Spinal cord (tissue), 10 donors: ENCODE measurements around the gene DMTF1. TPM values are rescaled to one million over a fixed set of nuclear protein-coding genes. Genes with fewer than 3 reads are reported as not detected.
"Not testable (repeated sequence)": the region's sequence is repeated elsewhere in the genome, so short reads cannot be mapped to it uniquely, and the experiment has no call there.

Source experiments
- DNase-seq, 6 donors: peaks; one replicate each; pipeline versions ENCODE4 v3.0.0 to v3.0.0-alpha.2; 2013 to 2015; ENCODE audit warnings: low spot score in 6 of 6, low read depth in 4 of 6
- H3K27ac ChIP-seq: one replicate; pipeline ENCODE4 v1.5.1; 2013; ENCODE audit warnings: low read depth, low read length, control low read depth
- H3K27me3 ChIP-seq: one replicate; pipeline ENCODE4 v1.6.1; 2013; ENCODE audit warnings: low read length; ENCODE audit not compliant: control insufficient read depth, insufficient read depth
- H3K36me3 ChIP-seq: one replicate; pipeline ENCODE4 v1.6.1; 2013; ENCODE audit warnings: low read length; ENCODE audit not compliant: control insufficient read depth, insufficient read depth
- H3K4me1 ChIP-seq: one replicate; pipeline ENCODE4 v1.6.1; 2013; ENCODE audit warnings: low read length; ENCODE audit not compliant: control insufficient read depth, insufficient read depth
- H3K4me3 ChIP-seq: one replicate; pipeline ENCODE4 v1.5.1; 2013; ENCODE audit warnings: low read depth, low read length, control low read depth
- H3K9me3 ChIP-seq: one replicate; pipeline ENCODE4 v1.6.1; 2013; ENCODE audit warnings: low read length; ENCODE audit not compliant: control insufficient read depth, insufficient read depth
- WGBS: methylation state at CpG from one replicate; pipeline ENCODE4 v1.1.5; 2013; ENCODE audit warnings: missing lambda C conversion rate; ENCODE audit not compliant: insufficient coverage; 5-methylcytosine and 5-hydroxymethylcytosine counted together
- polyA plus RNA-seq, 2 donors: library from polyadenylated mRNA; unstranded; fragments of 120-200 nt; gene quantifications; one replicate each; pipeline ENCODE4 v1.2.1, GENCODE V29; 2013; ENCODE audit not compliant: insufficient read length in 2 of 2
- total RNA-seq, 2 donors: library from RNA; depleted of rRNA in 1 of 2; stranded (reverse); fragments of 120-200 nt in 1 of 2; fragments of >200 nt in 1 of 2; gene quantifications; one replicate each; pipeline versions ENCODE4 v1.2.3 to v1.2.4, GENCODE V29; 2013 to 2014
- donor health status: healthy.

DMTF1 gene
- total and polyA plus RNA-seq, 4 donors, result 131 to 165 (median 141) TPM

DNA sequence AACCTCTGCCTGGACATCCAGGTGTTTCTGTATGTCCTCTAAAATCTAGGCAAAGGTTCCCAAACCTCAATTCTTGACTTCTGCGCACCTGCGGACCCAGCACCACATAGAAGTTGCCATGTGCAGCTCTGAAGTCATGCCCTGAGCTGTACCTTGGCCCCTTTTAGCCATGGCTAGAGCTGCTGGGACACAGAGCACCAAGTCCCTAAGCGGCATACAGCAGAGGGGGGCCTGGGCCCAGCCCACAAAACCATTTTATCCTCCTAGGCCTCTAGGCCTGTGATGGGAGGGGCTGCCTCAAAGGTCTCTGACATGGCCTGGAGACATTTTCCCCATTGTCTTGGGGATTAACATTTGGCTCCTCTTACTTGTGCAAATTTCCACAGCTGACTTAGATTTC is 52.7 kb downstream of the DMTF1 start:
- Histone ChIP-seq H3K36me3 (no peaks in the 10 kb centered on the region), H3K4me1 (no peaks in the 10 kb centered on the region), H3K4me3 (no peak overlapping the region), H3K27ac (no peak overlapping the region), H3K27me3 (no peaks in the 10 kb centered on the region), H3K9me3 (peaks cover 8% of the 10 kb centered on the region)
- 83% methylated on average over 3 of the region's 3 CpGs for WGBS
- DNase-seq, result no peak

DNA sequence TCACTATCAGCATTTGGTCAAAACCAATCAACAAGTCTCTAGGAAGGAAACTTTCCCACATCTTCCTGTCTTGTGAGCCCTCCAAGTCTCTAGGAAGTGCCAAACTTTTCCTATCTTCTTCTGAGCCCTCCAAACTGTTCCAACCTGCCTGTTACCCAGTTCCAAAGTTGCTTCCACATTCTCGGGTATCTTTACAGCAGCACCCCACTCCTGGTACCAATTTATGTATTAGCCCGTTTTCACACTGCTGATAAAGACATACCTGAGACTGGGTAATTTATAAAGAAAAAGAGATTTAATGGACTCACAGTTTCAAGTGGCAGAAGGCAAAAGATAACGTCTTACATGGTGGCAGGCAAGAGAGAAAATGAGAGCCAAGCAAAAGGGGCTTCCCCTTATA is 53.4 kb downstream of the DMTF1 start:
- H3K9me3 ChIP-seq, H3K4me3 ChIP-seq, H3K36me3 ChIP-seq, H3K27me3 ChIP-seq, DNase-seq, H3K4me1 ChIP-seq, H3K27ac ChIP-seq: not testable (repeated sequence)
- 90% methylated on average over 2 of the region's 3 CpGs for WGBS

DNA sequence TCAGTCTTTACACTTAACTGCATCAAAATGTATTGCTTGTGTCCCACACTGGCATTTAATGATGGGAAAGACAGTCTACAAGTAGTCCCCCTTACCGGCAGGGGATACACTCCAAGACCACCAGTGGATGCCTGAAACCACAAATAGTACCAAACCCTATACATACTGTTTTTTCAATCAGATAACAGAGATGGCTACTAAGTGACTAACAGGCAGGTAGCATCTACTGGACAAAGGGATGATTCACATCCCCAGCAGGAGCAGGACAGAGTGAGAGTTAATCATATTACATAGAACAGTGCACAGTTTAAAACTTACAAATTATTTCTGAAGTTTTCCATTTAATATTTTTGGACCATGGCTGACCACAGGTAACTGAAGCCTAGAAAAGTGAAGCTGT is 54.1 kb downstream of the DMTF1 start:
- Histone ChIP-seq H3K27ac (no peak overlapping the region), H3K9me3 (peaks cover 8% of the 10 kb centered on the region), H3K4me3 (no peak overlapping the region), H3K27me3 (no peaks in the 10 kb centered on the region), H3K36me3 (no peaks in the 10 kb centered on the region), H3K4me1 (no peaks in the 10 kb centered on the region)
- no CpG with 5 or more reads among the region's 1 CpG for WGBS
- DNase-seq, result no peak

- no peak overlapping the region for H3K4me3 ChIP-seq
- DNase-seq, result no peak
- no peak overlapping the region for H3K27ac ChIP-seq
- H3K27me3 ChIP-seq, result no peaks in the 10 kb centered on the region
- peaks cover 8% of the 10 kb centered on the region for H3K9me3 ChIP-seq
- H3K36me3 ChIP-seq, result no peaks in the 10 kb centered on the region
- H3K4me1 ChIP-seq, result no peaks in the 10 kb centered on the region
- 95% methylated on average over 18 of the region's 18 CpGs for WGBS
These were observed 57.2 kb downstream of the DMTF1 start for GRCh38 chr7:87209295-87209924.

GRCh38 chr7:87210506-87210905 is 58.3 kb downstream of the DMTF1 start:
- WGBS, result 91% methylated on average over 3 of the region's 3 CpGs
- no peak for DNase-seq
- no peaks in the 10 kb centered on the region for H3K4me1 ChIP-seq

GRCh38 chr7:87212498-87212897 is 60.2 kb downstream of the DMTF1 start:
- Histone ChIP-seq H3K4me3 (no peak overlapping the region), H3K4me1 (no peaks in the 10 kb centered on the region), H3K36me3 (no peaks in the 10 kb centered on the region), H3K27ac (no peak overlapping the region), H3K27me3 (no peaks in the 10 kb centered on the region), H3K9me3 (no peaks in the 10 kb centered on the region)
- WGBS, result no CpG with 5 or more reads among the region's 1 CpG
- DNase-seq, result no peak

More at GRCh38 chr7:87210506-87210905, 58.3 kb downstream of the DMTF1 start:
- Histone ChIP-seq H3K9me3 (peaks cover 2% of the 10 kb centered on the region), H3K36me3 (no peaks in the 10 kb centered on the region), H3K27me3 (no peaks in the 10 kb centered on the region), H3K4me3 (no peak overlapping the region), H3K27ac (no peak overlapping the region)

DNA sequence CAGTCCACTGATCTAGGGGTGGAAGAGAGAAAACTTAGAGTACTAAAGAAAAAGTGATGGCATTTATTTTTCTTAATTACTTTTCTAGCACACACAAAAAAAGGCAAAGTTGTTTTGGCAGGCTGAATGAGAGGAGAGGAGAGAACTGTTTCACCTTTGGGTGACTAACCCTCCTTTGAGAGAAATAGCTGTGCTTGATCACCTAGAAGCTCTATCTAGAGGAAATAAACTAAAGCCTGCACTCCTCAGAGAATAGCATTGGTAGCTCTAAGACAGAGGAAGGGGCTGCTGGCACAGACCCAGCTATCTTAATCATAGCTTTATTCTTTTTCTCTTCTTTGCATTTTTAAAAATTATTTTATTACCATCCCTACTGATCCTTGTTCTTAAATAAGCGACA is 61.0 kb downstream of the DMTF1 start:
- WGBS, result 100% methylated on average over 1 of the region's 1 CpG

DNA sequence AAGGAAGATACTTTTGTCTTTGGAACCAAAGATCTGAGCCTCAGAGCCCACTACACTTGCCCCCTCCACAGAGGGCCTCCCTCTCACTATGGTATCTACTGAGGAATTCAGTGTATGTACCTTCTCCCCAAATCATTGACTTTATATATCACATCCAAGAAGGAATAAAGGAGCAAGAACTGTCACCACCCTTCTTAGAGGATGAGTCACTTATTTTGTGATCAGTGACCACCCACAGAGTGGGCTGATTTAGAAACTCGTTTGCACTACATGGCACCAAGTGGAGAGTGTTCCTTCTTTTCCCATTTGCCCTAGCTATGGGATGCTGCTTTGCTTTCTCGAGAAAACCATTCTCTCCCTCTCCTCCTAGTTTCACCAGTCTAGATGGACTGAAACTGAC is 61.6 kb downstream of the DMTF1 start:
- 13% methylated on average over 1 of the region's 2 CpGs for WGBS
- Histone ChIP-seq H3K9me3 (no peaks in the 10 kb centered on the region), H3K27me3 (no peaks in the 10 kb centered on the region), H3K27ac (no peak overlapping the region), H3K36me3 (no peaks in the 10 kb centered on the region), H3K4me3 (no peak overlapping the region), H3K4me1 (no peaks in the 10 kb centered on the region)
- no peak for DNase-seq

More for the DNA sequence above, 61.0 kb downstream of the DMTF1 start:
- DNase-seq, result no peak
- Histone ChIP-seq H3K36me3 (no peaks in the 10 kb centered on the region), H3K4me1 (no peaks in the 10 kb centered on the region), H3K27me3 (no peaks in the 10 kb centered on the region), H3K9me3 (no peaks in the 10 kb centered on the region), H3K4me3 (no peak overlapping the region), H3K27ac (no peak overlapping the region)

GRCh38 chr7:87215046-87215445 is 62.8 kb downstream of the DMTF1 start:
- DNase-seq, result no peak

GRCh38 chr7:87216701-87217508 is 64.7 kb downstream of the DMTF1 start:
- DNase-seq, result no peak
- H3K27ac ChIP-seq, result no peak overlapping the region
- H3K4me1 ChIP-seq, result peaks cover 7% of the 10 kb centered on the region
- H3K4me3 ChIP-seq, result no peak overlapping the region
- H3K36me3 ChIP-seq, result no peaks in the 10 kb centered on the region
- H3K9me3 ChIP-seq, result no peaks in the 10 kb centered on the region
- peaks cover 1% of the 10 kb centered on the region for H3K27me3 ChIP-seq
- 86% methylated on average over 4 of the region's 5 CpGs for WGBS

More at GRCh38 chr7:87215046-87215445, 62.8 kb downstream of the DMTF1 start:
- no peaks in the 10 kb centered on the region for H3K36me3 ChIP-seq
- no peak overlapping the region for H3K4me3 ChIP-seq
- H3K27ac ChIP-seq, result no peak overlapping the region
- WGBS, result 100% methylated on average over 1 of the region's 3 CpGs
- no peaks in the 10 kb centered on the region for H3K9me3 ChIP-seq
- no peaks in the 10 kb centered on the region for H3K27me3 ChIP-seq
- H3K4me1 ChIP-seq, result peaks cover 4% of the 10 kb centered on the region
